Stimulated activated CD4-positive, alpha-beta T cell treated with anti-CD3 and anti-CD28 coated beads, Interleukin-1b, Interleukin-23, amount 100 ng/mL, for 24 hours (primary cell): ENCODE data around the gene GPT2.
"Not testable (repeated sequence)": the region's sequence is repeated elsewhere in the genome, so short reads cannot be mapped to it uniquely, and the experiment has no call there.

ENCODE experiments used
- DNase-seq, 4 experiments: peaks; one replicate each; pipeline ENCODE4 v3.0.0-alpha.2; 2020; ENCODE audit warnings: low read depth in 4 of 4, low spot score in 1 of 4

The GPT2 gene

GRCh38 chr16:46920402-46921068 lies 36.4 kb downstream of the GPT2 start:
- DNase-seq = no peak

- DNase-seq = no peak
Observed at GRCh38 chr16:46922239-46922638, 38.1 kb downstream of the GPT2 start.

- DNase-seq = no peak
Observed at GRCh38 chr16:46923513-46924295, 39.5 kb downstream of the GPT2 start.

- no peak for DNase-seq
Observed at GRCh38 chr16:46924402-46924801, 40.2 kb downstream of the GPT2 start.

GRCh38 chr16:46926470-46927225 lies 42.5 kb downstream of the GPT2 start:
- no peak for DNase-seq

- no peak for DNase-seq
Observed at GRCh38 chr16:46927273-46927672, 43.1 kb downstream of the GPT2 start.

- DNase-seq = no peak
Observed at GRCh38 chr16:46928811-46929210, 44.6 kb downstream of the GPT2 start.

GRCh38 chr16:46929378-46930332 lies 45.5 kb downstream of the GPT2 start:
- DNase-seq = peak; percentile 25 to 52 (median 47)

GRCh38 chr16:46930861-46931260 lies 46.7 kb downstream of the GPT2 start:
- DNase-seq = no peak

GRCh38 chr16:46932802-46933201 lies 48.6 kb downstream of the GPT2 start:
- no peak for DNase-seq

GRCh38 chr16:46937536-46937935 lies 53.4 kb downstream of the GPT2 start:
- DNase-seq = no peak

GRCh38 chr16:46944713-46945112 lies 60.6 kb downstream of the GPT2 start:
- not testable (repeated sequence) for DNase-seq

GRCh38 chr16:46947900-46948547 lies 63.9 kb downstream of the GPT2 start:
- DNase-seq = no peak

- DNase-seq = no peak
Observed at GRCh38 chr16:46948548-46949166, 64.5 kb downstream of the GPT2 start.

- no peak for DNase-seq
Observed at GRCh38 chr16:46949241-46949892, 65.2 kb downstream of the GPT2 start.

- no peak for DNase-seq
Observed at GRCh38 chr16:46950009-46950408, 65.8 kb downstream of the GPT2 start.

GRCh38 chr16:46954562-46954961 lies 70.4 kb downstream of the GPT2 start:
- no peak for DNase-seq

- no peak for DNase-seq
Observed at GRCh38 chr16:46961373-46962353, 77.5 kb downstream of the GPT2 start.
